SW480 (cell line): ENCODE results near the gene FRK.

Source experiments
- DNase-seq: peaks from one replicate; pipeline ENCODE4 v3.0.0-alpha.2; 2016; ENCODE audit warnings: low spot score

The FRK gene

DNA sequence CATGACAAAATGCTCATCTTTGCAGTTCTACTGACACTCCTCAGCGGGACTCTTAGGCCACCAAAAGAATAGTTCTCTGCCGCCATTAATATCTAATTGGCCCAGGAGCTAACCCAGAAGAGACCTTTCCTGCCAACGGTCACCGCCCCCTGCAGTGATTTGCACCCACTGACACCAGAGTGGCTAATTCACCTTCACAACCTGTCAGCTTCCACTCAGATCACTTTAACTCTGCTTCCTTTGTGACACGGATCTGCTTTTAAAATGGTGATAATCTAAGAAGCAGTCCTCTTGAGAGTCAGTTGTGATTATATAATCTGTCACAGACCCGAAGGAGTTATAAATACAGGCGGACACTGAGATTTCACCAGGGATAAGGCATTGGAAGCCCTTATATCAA is 172.8 kb downstream of the FRK start:
- DNase-seq, result no peak

DNA sequence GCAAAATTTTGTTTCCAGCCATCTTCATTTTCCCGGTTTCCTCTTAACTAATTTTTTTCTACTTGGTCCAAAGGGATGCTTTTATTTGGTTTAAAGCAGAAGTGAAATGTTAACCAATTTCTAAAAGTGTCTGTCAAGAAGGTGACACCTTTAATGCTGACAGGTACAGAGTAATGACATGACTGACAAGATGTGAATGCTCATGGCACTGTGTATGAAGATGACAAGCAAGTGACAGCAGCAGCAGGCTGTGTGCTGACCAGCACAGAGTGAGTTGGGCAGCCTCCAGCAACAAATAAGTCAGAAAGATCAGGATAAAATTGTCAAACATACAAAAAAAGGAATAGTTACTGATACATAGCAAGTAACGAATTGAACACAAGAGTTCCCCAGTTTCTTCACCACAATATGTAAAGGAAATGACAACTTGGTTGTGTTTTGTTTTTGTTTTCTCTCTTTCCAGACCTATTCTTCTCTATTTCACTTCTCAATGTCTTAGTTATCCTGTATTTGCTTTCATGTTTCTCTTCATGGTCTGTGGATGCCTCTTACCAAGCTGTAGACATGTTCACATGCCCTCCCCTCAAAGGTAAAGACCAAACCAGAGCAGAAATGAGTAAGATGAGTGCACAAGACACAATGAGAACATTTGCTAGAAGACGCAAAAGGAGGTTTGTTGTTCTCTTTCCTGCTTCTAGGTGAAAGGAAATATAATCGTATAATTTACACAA is 174.9 kb downstream of the FRK start:
- no peak for DNase-seq

DNA sequence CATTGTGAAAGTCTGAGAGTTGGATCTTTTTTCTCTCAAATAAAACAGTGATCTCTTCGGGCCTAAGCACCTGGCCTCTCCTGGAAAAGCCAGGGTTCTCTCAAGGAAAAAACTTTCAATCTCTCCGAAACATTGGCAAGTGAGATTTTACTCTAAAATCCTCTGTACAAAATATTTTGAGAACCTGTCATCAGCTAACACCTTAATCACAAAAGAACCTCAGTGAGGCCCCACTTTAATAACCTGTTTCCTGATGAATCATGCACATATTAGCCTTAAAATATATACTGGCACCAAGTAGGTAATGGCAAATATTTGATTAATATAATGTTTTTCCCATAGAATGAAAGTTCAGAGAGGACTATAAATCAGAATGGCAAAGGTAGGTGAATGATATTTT is 177.9 kb downstream of the FRK start:
- DNase-seq, result no peak

DNA sequence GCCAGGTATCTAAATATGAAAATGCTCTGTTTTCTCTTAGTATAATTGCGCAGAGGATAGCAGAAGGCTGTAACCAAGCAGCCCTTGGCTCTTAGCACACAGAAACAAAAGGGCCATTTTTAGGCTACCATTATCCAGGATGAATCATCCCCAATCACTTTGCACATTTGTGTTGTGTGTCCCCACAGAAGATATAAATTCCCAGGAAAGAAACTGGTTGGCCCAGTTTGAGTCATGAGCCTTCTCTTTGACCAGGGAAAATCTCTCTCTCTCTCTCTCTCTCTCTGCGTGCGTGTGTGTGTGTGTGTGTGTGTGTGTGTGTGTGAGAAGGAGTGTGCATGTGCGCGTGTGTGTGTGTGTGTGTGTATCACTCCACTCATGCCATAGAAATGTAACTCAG is 178.5 kb downstream of the FRK start:
- DNase-seq, result no peak
